ENCODE measurements around the gene SYNE4. TPM values are rescaled to one million over a fixed set of nuclear protein-coding genes. Genes with fewer than 3 reads are reported as not detected.

The SYNE4 gene
- total and polyA plus RNA-seq, 9 of the 15 experiments (the other 6 are each of a cell fraction or from before 2014, with no cell fraction given), result 0.03 to 0.65 (median 0.29) TPM

DNA sequence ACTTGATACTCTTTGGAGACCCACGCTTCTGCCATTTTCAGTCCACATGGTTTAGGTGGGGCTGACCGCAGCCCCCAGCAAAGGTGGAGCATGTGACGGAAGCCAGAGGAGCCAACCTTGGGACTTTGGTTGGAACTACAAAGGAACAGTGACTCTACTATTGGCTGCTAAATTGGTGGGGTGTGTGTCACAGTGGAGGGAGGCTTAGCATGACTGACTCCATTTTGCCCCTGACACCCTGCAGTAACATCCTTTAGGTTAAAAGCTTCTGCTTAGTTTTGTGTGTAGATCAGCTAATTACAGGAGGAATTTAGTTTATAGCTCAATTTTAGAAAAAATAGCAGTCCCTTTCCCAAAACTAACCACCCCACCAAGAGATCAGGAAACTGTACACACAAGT is 7.0 kb downstream of the SYNE4 start:
- no peak for ATAC-seq
- no peak overlapping the region for H3K9ac ChIP-seq (ENCODE audit: insufficient read depth in 1 of 2, low read depth in 2 of 2, low read length in 2 of 2)
- H3K36me3 ChIP-seq (ENCODE audit: control insufficient read depth, insufficient read depth, low read length), result peaks cover 26% of the 10 kb centered on the region; the same call in 2 of the 3 replicates
- no peak for FAIRE-seq
- no peaks in the 10 kb centered on the region for H3K9me3 ChIP-seq (replicated peaks; ENCODE audit: control insufficient read depth, insufficient read depth, low read depth, low read length)
- H3K9me1 ChIP-seq (ENCODE audit: control insufficient read depth, insufficient read depth, low read length), result no peaks in the 10 kb centered on the region
- H3K4me1 ChIP-seq (replicated peaks in 1 of 2; ENCODE audit: control insufficient read depth in 2 of 2, insufficient read depth in 2 of 2, low read length in 2 of 2), result peaks cover 1 to 5% of the 10 kb centered on the region in 2 experiments; a peak in 4 of 5 replicates
- H2AFZ ChIP-seq (ENCODE audit: low read depth, low read length), result no peak overlapping the region
- no peaks in the 10 kb centered on the region for H3K27me3 ChIP-seq (ENCODE audit: control insufficient read depth in 2 of 2, insufficient read depth in 2 of 2, low read length in 2 of 2)
- H3K4me3 ChIP-seq, result no peak overlapping the region
- DNase-seq (ENCODE audit: extremely low read depth in 1 of 4, low spot score in 3 of 4), result no peak
- H4K20me1 ChIP-seq (replicated peaks; ENCODE audit: control insufficient read depth, insufficient read depth, low read length), result peaks cover under 1% of the 10 kb centered on the region; the same call in 1 of the 2 replicates
- 91% methylated on average over 3 of the region's 3 CpGs for WGBS (ENCODE audit: insufficient coverage, low coverage, missing lambda C conversion rate)
- no peak overlapping the region for H3K4me2 ChIP-seq (ENCODE audit: insufficient read depth, low read length)
- in situ Hi-C loops (cut with MboI) (no loop called here), intact Hi-C loops (cut with micrococcal nuclease) (no loop called here)
- no peak overlapping the region for H3K27ac ChIP-seq (ENCODE audit: extremely low read depth, low read depth, low read length)
- BruUV-seq (replicated peaks), result no TSS peak
- H3K79me2 ChIP-seq (ENCODE audit: control insufficient read depth, insufficient read depth, low read length), result peaks cover 12% of the 10 kb centered on the region
- ChIA-PET POLR2A (no interaction called here), CTCF (ENCODE audit: low intra/inter-chr PET ratio) (no interaction called here)
- TF ChIP-seq, protein P1, sequence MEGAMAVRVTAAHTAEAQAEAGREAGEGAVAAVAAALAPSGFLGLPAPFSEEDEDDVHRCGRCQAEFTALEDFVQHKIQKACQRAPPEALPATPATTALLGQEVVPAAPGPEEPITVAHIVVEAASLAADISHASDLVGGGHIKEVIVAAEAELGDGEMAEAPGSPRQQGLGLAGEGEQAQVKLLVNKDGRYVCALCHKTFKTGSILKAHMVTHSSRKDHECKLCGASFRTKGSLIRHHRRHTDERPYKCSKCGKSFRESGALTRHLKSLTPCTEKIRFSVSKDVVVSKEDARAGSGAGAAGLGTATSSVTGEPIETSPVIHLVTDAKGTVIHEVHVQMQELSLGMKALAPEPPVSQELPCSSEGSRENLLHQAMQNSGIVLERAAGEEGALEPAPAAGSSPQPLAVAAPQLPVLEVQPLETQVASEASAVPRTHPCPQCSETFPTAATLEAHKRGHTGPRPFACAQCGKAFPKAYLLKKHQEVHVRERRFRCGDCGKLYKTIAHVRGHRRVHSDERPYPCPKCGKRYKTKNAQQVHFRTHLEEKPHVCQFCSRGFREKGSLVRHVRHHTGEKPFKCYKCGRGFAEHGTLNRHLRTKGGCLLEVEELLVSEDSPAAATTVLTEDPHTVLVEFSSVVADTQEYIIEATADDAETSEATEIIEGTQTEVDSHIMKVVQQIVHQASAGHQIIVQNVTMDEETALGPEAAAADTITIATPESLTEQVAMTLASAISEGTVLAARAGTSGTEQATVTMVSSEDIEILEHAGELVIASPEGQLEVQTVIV (CRISPR knock-in tag; IDR thresholded peaks at IDR 0.05; ENCODE audit: borderline replicate concordance), result no peak
- 0 out of 2 replicates have a peak, but pooled peaks have one; percentile 55 for TF ChIP-seq DDX20 (tag; IDR thresholded peaks at IDR 0.05; ENCODE audit: low read depth)
- TF ChIP-seq, protein P2, sequence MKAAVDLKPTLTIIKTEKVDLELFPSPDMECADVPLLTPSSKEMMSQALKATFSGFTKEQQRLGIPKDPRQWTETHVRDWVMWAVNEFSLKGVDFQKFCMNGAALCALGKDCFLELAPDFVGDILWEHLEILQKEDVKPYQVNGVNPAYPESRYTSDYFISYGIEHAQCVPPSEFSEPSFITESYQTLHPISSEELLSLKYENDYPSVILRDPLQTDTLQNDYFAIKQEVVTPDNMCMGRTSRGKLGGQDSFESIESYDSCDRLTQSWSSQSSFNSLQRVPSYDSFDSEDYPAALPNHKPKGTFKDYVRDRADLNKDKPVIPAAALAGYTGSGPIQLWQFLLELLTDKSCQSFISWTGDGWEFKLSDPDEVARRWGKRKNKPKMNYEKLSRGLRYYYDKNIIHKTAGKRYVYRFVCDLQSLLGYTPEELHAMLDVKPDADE (conservative IDR thresholded peaks at IDR 0.05; ENCODE audit: control insufficient read depth, low read depth, low read length), result no peak
- no peak for TF ChIP-seq ADNP (tag; IDR thresholded peaks at IDR 0.05)
- TF ChIP-seq, protein P3, sequence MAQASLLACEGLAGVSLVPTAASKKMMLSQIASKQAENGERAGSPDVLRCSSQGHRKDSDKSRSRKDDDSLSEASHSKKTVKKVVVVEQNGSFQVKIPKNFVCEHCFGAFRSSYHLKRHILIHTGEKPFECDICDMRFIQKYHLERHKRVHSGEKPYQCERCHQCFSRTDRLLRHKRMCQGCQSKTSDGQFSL (CRISPR knock-in tag; IDR thresholded peaks at IDR 0.05), result no peak
- TF ChIP-seq, protein P3 (tag; IDR thresholded peaks at IDR 0.05), result 0 out of 4 replicates have a peak, but pooled peaks of 1 of the 2 experiments have one; percentile 24
- TF ChIP-seq TAF7 (tag; IDR thresholded peaks at IDR 0.05), result no peak
- no peak for TF ChIP-seq POLR2G (IDR thresholded peaks at IDR 0.05; ENCODE audit: low read depth, low read length)
- 0 out of 4 replicates have a peak, but pooled peaks of 1 of the 2 experiments have one; percentile 48 for TF ChIP-seq TEAD1 (CRISPR knock-in tag; IDR thresholded peaks at IDR 0.05)
- no peak for TF ChIP-seq BDP1 (IDR thresholded peaks at IDR 0.05; ENCODE audit: insufficient read depth, insufficient read length)
- no peak for TF ChIP-seq GATA2 (CRISPR knock-in tag; IDR thresholded peaks at IDR 0.05)
- TF ChIP-seq ZNF583 (CRISPR knock-in tag; IDR thresholded peaks at IDR 0.05), result no peak
- TF ChIP-seq SIN3A (IDR thresholded peaks at IDR 0.05; ENCODE audit: borderline replicate concordance in 2 of 2, control insufficient read depth in 1 of 2, low read depth in 2 of 2, low read length in 2 of 2), result no peak
- no peak for TF ChIP-seq ZBED1 (IDR thresholded peaks at IDR 0.05)
- TF ChIP-seq TBP (optimal IDR thresholded peaks at IDR 0.05; ENCODE audit: low read depth, low read length), result no peak
- 0 out of 2 replicates have a peak, but pooled peaks have one; percentile 60 for TF ChIP-seq PTRF (tag; IDR thresholded peaks at IDR 0.05)
- no peak for TF ChIP-seq NR4A1 (CRISPR knock-in tag; IDR thresholded peaks at IDR 0.05)
- TF ChIP-seq NR4A1 (tag; IDR thresholded peaks at IDR 0.05), result 0 out of 2 replicates have a peak, but pooled peaks have one; percentile 61
- no peak for TF ChIP-seq HIVEP1 (CRISPR knock-in tag; IDR thresholded peaks at IDR 0.05)
- TF ChIP-seq MEF2A (IDR thresholded peaks at IDR 0.05; ENCODE audit: control insufficient read depth, low read depth, low read length), result no peak

Data from K562 (cell line).